Measurements from ENCODE around the gene BOK.
"Not testable (repeated sequence)": the region's sequence is repeated elsewhere in the genome, so short reads cannot be mapped to it uniquely, and the experiment has no call there.

BOK gene

GRCh38 chr2:241558532-241559322 is at the start of gene BOK:
TSS of gene BOK (plus strand) at chr2:241558745. CDS start at chr2:241559484, 739 bp downstream.
- FAIRE-seq, result no peak

DNA sequence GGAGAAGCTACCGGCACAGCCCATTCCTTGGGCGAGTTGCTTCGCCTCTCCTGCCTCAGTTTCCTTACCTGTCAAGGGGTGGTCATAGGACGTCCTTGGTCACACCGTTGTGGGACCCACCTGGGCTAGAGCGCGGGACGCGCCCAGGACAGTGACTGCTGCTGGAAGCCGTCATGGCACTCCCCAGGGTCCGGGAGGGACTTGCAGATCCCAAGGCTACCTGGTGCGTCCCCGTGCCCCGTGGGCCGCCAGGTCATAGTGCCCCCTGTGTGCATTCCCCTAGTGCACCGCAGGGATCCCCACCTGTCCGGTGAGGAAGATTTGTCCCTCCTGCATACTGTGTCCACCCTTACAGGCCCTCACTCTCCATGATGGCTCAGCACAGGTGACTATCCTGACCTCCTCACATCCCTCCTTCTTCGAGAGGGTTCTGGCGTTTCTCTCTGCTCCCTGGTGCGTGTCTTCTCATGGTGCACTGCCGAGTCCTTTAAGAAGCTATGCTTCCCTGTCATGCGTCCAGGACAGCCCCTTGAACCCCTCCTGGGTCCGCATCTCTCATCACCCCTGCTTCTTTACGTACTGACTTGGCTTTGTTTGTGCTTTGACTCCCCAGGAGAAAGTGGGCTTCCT is 49.3 kb upstream of the BOK start:
- no peak for FAIRE-seq

- no peak for FAIRE-seq
These were observed 47.3 kb upstream of the BOK start for GRCh38 chr2:241511091-241511741.

DNA sequence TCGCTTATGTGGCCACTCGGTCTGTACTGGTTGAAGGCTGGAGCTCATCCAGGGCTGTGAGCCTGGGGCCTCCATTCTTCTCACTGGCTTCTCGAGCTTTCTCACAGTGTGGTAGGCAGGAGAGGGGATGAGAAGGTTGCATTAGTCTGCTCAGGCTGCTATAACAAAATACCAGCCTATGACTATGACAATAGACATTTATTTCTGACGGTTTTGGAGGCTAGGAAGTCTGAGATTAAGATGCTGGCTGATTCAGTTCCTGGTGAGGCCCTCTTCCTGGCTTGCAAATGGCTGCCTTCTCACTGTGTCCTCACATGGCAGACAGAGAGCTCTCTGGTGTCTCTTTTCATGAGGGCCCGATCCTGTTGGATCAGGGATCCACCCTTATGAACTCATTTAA is 44.0 kb upstream of the BOK start:
- no peak for FAIRE-seq

DNA sequence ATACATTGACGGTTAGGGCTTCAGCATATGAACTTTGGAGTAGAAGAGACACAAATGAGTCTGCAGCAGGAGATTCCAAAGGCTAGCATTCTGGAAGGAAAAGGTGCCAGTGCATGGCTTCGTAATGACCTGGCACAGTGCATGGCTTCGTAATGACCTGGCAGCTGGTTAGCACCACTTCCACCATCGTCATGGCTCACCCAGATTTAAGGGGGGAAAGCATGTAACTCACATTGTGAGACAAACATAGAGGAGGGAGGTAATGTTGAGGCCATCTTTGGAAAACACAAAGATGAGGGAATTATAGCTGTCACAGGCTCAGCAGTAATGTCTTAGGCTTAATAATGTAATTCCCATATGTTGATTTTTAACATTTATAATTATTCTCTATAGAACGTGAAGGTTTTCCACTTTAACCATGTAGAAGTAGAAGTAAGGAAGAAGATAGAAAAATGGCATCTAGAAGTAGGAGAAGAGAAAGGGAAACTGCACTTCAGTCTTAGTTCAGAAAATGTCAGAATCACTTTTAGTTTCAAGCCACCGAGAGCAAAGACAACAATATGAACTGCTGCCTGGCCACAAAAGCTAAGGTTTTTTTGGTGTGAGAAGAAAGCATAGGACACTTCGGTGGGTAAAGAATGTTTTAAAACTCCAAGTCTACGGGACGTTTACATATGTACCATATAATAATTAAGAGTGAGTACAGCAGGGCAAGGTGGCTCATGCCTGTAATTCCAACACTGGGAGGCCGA is 43.4 kb upstream of the BOK start:
- FAIRE-seq, result no peak

- FAIRE-seq, result no peak
These were observed 42.0 kb upstream of the BOK start for GRCh38 chr2:241516520-241516965.

GRCh38 chr2:241517297-241517696 is 41.2 kb upstream of the BOK start:
- FAIRE-seq, result no peak

DNA sequence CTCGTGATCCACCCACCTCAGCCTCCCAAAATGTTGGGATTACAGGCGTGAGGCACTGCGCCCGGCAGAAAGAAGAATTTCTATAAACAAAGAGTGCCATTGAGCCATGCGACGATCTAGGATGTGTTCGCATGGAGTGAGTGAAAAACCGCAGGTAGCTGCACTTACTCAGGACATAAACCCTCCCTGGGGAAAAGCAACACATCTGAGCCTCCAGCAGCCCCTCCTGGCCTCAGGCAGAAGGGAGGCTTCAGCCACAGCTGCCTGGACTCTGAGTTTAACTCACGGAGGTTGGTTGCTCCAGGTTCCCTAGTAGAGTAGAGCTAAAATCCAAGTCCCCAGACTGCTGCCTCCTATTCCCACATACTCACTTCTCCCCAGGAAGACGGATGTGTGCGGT is 38.9 kb upstream of the BOK start:
- FAIRE-seq, result no peak

DNA sequence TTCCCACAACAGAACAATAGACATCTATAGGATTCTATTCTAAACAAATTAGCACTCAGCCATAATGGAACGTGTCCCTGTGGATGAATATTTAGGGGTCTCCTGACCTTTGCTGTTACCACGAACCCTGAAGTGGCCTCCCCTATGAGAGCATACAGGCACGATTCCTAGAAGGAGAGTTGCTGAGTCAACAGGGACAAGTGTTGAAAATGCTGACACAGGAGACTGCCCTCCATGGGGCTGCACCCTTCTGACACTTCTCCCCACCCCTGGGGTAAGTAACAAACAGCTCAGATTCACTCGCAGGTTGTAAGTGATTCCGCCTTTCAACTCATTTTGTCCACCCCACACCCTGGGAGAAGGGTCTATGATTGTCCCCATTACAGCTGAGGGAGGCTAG is 36.1 kb upstream of the BOK start:
- FAIRE-seq, result no peak

GRCh38 chr2:241525818-241526780 is 32.4 kb upstream of the BOK start:
- not testable (repeated sequence) for FAIRE-seq

GRCh38 chr2:241530571-241530970 is 28.0 kb upstream of the BOK start:
- no peak for FAIRE-seq

DNA sequence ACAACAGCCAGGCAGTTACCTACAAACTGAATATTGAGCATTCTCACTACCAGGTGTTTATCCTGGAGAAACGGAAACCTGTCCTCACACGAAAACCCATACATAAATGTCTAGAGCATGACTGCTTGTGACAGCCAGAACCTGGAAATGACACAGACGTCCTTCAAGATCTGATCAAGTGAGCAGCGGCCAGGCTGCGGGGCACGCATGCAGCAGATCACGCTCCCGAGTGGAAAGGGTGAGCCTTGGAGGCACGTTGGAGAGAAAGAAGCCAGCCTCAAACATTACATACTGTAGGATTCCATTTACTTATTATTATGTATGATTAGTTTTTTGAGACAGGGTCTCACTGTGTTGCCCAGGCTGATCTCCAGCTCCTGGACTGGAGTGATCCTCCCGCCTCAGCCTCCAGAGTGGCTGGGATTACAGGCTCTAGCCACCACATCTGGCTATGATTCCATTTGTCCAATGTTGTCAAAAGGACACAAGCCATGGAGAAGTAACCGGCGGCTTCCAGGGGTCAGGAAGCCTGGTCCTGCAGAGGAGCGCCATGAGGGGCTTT is 27.3 kb upstream of the BOK start:
- no peak for FAIRE-seq

DNA sequence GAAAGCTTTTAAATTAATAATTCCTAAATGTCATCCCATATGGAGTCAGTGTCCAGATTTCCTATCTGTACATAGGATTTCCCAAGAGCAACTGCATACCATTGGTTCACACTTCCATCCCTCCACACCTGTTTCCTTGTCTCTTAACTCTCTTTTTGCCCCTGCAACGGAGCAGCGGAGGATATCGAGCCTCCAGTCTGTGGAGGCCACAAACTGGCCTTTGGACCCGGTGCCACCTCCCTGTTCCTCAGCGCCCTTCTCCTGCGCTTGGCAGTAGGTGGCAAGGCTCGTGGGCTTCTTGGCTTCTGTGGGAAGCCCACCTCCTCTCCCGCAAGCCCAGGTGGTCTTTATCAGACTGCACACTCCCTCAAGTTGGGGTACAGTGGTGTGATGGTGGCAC is 26.4 kb upstream of the BOK start:
- no peak for FAIRE-seq

GRCh38 chr2:241532733-241533601 is 25.6 kb upstream of the BOK start:
- no peak for FAIRE-seq

DNA sequence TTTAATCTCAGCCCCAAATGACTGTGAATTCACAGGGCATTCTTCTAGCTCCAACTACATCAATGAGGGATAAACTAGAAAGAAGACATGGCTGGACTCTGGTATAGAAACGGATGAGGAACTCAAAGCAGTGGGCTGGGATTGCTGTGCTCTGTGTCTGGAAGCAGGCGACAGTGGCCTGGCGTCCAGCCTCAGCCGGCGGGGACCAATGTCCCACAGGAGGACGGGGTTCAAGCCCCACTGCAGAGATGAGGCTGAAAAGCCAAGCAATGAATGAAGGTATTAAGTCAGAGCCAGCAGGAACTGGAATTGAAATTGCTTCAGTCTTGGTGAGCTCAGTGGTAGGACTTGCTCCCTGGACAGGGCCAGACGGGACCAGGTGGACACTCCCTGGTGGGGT is 24.3 kb upstream of the BOK start:
- FAIRE-seq, result no peak

- FAIRE-seq, result no peak
These were observed 23.7 kb upstream of the BOK start for GRCh38 chr2:241534701-241535375.

GRCh38 chr2:241535871-241536655 is 22.5 kb upstream of the BOK start:
- no peak for FAIRE-seq

GRCh38 chr2:241538838-241539615 is 19.5 kb upstream of the BOK start:
- FAIRE-seq, result no peak
